Body of pancreas (tissue), 4 donors: ENCODE data around the gene PPID. TPM values are rescaled to one million over a fixed set of nuclear protein-coding genes. Genes with fewer than 3 reads are reported as not detected.
A peak's percentile ranks its signal among the peaks of the same experiment; 100 is the strongest.
"Not testable (repeated sequence)": the region's sequence is repeated elsewhere in the genome, so short reads cannot be mapped to it uniquely, and the experiment has no call there.

Source experiments
- ATAC-seq: fragments of 150-250 bp; one replicate; pipeline ENCODE4 v1.9.1; 2016
- DNase-seq, 4 donors: peaks; one replicate each; pipeline ENCODE4 v3.0.0-alpha.2; 2019
- H3K27ac ChIP-seq, 4 donors: fragments of 200-600 bp; sonication (generic); 1 replicate in 3 of 4; 2 replicates in 1 of 4; pipeline versions ENCODE4 v1.5.1 to v1.6.1; 2016 to 2019; ENCODE audit warnings: mild to moderate bottlenecking in 1 of 4, mixed read lengths in 1 of 4, moderate library complexity in 1 of 4
- H3K27me3 ChIP-seq, 2 donors: fragments of 200-600 bp; sonication (generic); one replicate each; pipeline ENCODE4 v1.6.0; 2016; ENCODE audit warnings: mild to moderate bottlenecking in 1 of 2
- H3K36me3 ChIP-seq, 2 donors: fragments of 200-600 bp; sonication (generic); replicated peaks in 1 of 2; 2 replicates each; pipeline ENCODE4 v1.5.1; 2016; ENCODE audit warnings: low read depth in 2 of 2; ENCODE audit not compliant: insufficient read depth in 1 of 2
- H3K4me1 ChIP-seq: fragments of 200-600 bp; sonication (generic); one replicate; pipeline ENCODE4 v1.6.0; 2016
- H3K4me3 ChIP-seq, 2 donors: fragments of 200-600 bp; sonication (generic); 1 replicate in 1 of 2; 2 replicates in 1 of 2; pipeline ENCODE4 v1.5.1; 2016 to 2019
- H3K9me3 ChIP-seq, 3 donors: fragments of 200-600 bp; sonication (generic); 1 replicate in 2 of 3; 2 replicates in 1 of 3; pipeline ENCODE4 v1.5.1; 2016
- CTCF ChIP-seq, 7 experiments: fragments of 450-650 bp in 4 of 7; fragments of 200-600 bp in 3 of 7; sonication (generic) in 3 of 7; IDR thresholded peaks; one replicate each; pipeline ENCODE4 v1.5.1; 2016 to 2019; ENCODE audit warnings: antibody characterized with exemption in 7 of 7
- POLR2A ChIP-seq, 3 donors: fragments of 450-650 bp; IDR thresholded peaks; one replicate each; pipeline ENCODE4 v1.6.1; 2016; ENCODE audit warnings: antibody characterized with exemption in 3 of 3, mild to moderate bottlenecking in 2 of 3
- WGBS, 2 donors: methylation state at CpG; one replicate each; pipeline ENCODE4 v1.1.5; 2017; 5-methylcytosine and 5-hydroxymethylcytosine counted together
- intact Hi-C: fragments of 100-400 bp; cut with DNase I; formaldehyde crosslinking; loops from one replicate; pipeline ENCODE4 v1.15.1; 2023
- total RNA-seq, 2 donors: library from RNA; depleted of rRNA; stranded (reverse); fragments of >200 nt; gene quantifications; one replicate each; pipeline ENCODE4 v1.1.0, GENCODE V29; 2016

Gene PPID
- total RNA-seq, 2 donors from 2014 or later = 15.5 to 19.7 TPM

GRCh38 chr4:158724637-158725036, 1.4 kb upstream of the PPID start:
- TF ChIP-seq POLR2A (IDR thresholded peaks at IDR 0.05) (no peak), CTCF (IDR thresholded peaks at IDR 0.05) (no peak)
- intact Hi-C loops = loop anchor here (5.0 to 10.0 kb wide), 2 partner anchors 123 to 480 kb away; no protein-coding TSS in a partner anchor
- Histone ChIP-seq H3K27ac (no peak overlapping the region), H3K9me3 (no peaks in the 10 kb centered on the region), H3K36me3 (peaks cover 0 to 4% of the 10 kb centered on the region in 2 donors), H3K27me3 (no peaks in the 10 kb centered on the region), H3K4me3 (no peak overlapping the region), H3K4me1 (peaks cover 13% of the 10 kb centered on the region)
- no peak for ATAC-seq
- WGBS, 2 donors = 70 to 73% methylated on average over 4 of the region's 4 CpGs
- DNase-seq = no peak

GRCh38 chr4:158722291-158722916, 792 bp downstream of the PPID start:
- DNase-seq (peak in 2 of 4 donors; percentile 16 to 23), ATAC-seq (peak; percentile 41)
- intact Hi-C loops = loop anchor here (10.0 kb wide), 1 partner anchor 482 kb away; no protein-coding TSS in a partner anchor
- Histone ChIP-seq H3K27ac (peak overlapping the region; percentile 75 to 87 (median 85)), H3K27me3 (no peaks in the 10 kb centered on the region), H3K36me3 (peaks cover 0 to 16% of the 10 kb centered on the region in 2 donors), H3K4me1 (peaks cover 13% of the 10 kb centered on the region), H3K4me3 (peak overlapping the region; percentile 40 to 54), H3K9me3 (no peaks in the 10 kb centered on the region)
- TF ChIP-seq POLR2A (IDR thresholded peaks at IDR 0.05) (no peak), CTCF (IDR thresholded peaks at IDR 0.05) (no peak)
- 5 to 8% methylated on average over 16 of the region's 16 CpGs for WGBS, 2 donors

DNA sequence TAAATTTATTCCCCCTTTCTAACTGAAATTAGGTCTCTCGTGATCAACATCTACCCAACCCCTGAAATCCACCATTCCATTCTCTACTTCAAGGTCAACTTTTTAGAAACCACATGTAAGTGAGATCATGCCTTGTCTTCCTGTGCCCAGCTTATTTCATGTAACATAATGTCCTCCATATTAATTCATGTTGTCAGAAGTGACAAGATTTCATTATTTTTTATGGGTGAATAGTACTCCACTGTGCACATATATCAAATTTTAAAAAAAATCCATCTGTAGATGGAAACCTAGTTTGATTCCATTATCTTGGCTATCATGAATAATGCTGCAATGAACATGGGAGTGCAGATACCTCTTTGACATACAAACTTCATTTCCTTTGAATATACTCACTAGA, 1.5 kb downstream of the PPID start:
- DNase-seq (no peak), ATAC-seq (no peak)
- Histone ChIP-seq H3K9me3 (no peaks in the 10 kb centered on the region), H3K27me3 (no peaks in the 10 kb centered on the region), H3K36me3 (peaks cover 0 to 19% of the 10 kb centered on the region in 2 donors), H3K27ac (no peak overlapping the region), H3K4me3 (no peak overlapping the region), H3K4me1 (peaks cover 13% of the 10 kb centered on the region)
- no peak for TF ChIP-seq CTCF (IDR thresholded peaks at IDR 0.05)
- TF ChIP-seq POLR2A (IDR thresholded peaks at IDR 0.05) = no peak
- intact Hi-C loops = loop anchor here (10.0 kb wide), 1 partner anchor 483 kb away; no protein-coding TSS in a partner anchor
- WGBS, 2 donors = 71 to 79% methylated on average over 1 of the region's 1 CpG

- no peak for ATAC-seq
- WGBS, 2 donors = 62 to 81% methylated on average over 3 of the region's 3 CpGs
- intact Hi-C loops = no loop called here
- H3K36me3 ChIP-seq = peaks cover 0 to 37% of the 10 kb centered on the region in 2 donors
- H3K4me1 ChIP-seq = no peaks in the 10 kb centered on the region
- no peak overlapping the region for H3K27ac ChIP-seq
- TF ChIP-seq CTCF (IDR thresholded peaks at IDR 0.05) (no peak), POLR2A (IDR thresholded peaks at IDR 0.05) (no peak)
- H3K27me3 ChIP-seq = no peaks in the 10 kb centered on the region
- DNase-seq = no peak
- no peak overlapping the region for H3K4me3 ChIP-seq
- H3K9me3 ChIP-seq = no peaks in the 10 kb centered on the region
These were observed 7.4 kb downstream of the PPID start for GRCh38 chr4:158715802-158716201.

- no peaks in the 10 kb centered on the region for H3K9me3 ChIP-seq
- TF ChIP-seq CTCF (IDR thresholded peaks at IDR 0.05) = no peak
- no peak for TF ChIP-seq POLR2A (IDR thresholded peaks at IDR 0.05)
- H3K4me1 ChIP-seq = no peaks in the 10 kb centered on the region
- 71 to 85% methylated on average over 4 of the region's 4 CpGs for WGBS, 2 donors
- DNase-seq (no peak), ATAC-seq (no peak)
- no peaks in the 10 kb centered on the region for H3K27me3 ChIP-seq
- intact Hi-C loops = no loop called here
- no peak overlapping the region for H3K4me3 ChIP-seq
- H3K36me3 ChIP-seq = peaks cover 6 to 37% of the 10 kb centered on the region in 2 donors
- no peak overlapping the region for H3K27ac ChIP-seq
These were observed 8.3 kb downstream of the PPID start for GRCh38 chr4:158714937-158715336.

GRCh38 chr4:158712622-158713021, 10.6 kb downstream of the PPID start:
- H3K4me3 ChIP-seq, H3K27ac ChIP-seq, ATAC-seq, H3K27me3 ChIP-seq, intact Hi-C loops, H3K4me1 ChIP-seq, H3K9me3 ChIP-seq, DNase-seq: not testable (repeated sequence)
- WGBS, 2 donors = 96 to 99% methylated on average over 4 of the region's 4 CpGs
- peaks cover 6 to 30% of the 10 kb centered on the region in 2 donors for H3K36me3 ChIP-seq
